CD14-positive monocyte (primary cell): Measurements from ENCODE around the gene SALL1. TPM values are rescaled to one million over a fixed set of nuclear protein-coding genes. Genes with fewer than 3 reads are reported as not detected.

ENCODE experiments used
- DNase-seq, 3 donors: peaks; one replicate each; pipeline ENCODE4 v3.0.0-alpha.2; 2011 to 2022
- H2AFZ ChIP-seq: 2 replicates; pipeline ENCODE4 v1.6.0; 2012; ENCODE audit warnings: mild to moderate bottlenecking, low read depth, low read length, inconsistent platforms; ENCODE audit not compliant: insufficient read depth, poor library complexity, severe bottlenecking
- H3K27ac ChIP-seq, 2 donors: 1 replicate in 1 of 2; 2 replicates in 1 of 2; pipeline ENCODE4 v1.5.1; 2012 to 2013; ENCODE audit warnings: low read length in 2 of 2, control low read depth in 1 of 2, inconsistent platforms in 1 of 2, low read depth in 1 of 2, mild to moderate bottlenecking in 1 of 2
- H3K27me3 ChIP-seq, 2 donors: one replicate each; pipeline versions ENCODE4 v1.6.0 to v1.6.1; 2011 to 2013; ENCODE audit warnings: low read length in 2 of 2; ENCODE audit not compliant: control insufficient read depth in 2 of 2, insufficient read depth in 2 of 2
- H3K36me3 ChIP-seq, 2 donors: replicated peaks in 1 of 2; 1 replicate in 1 of 2; 2 replicates in 1 of 2; pipeline versions ENCODE4 v1.5.1 to v1.6.1; 2012 to 2013; ENCODE audit warnings: low read length in 2 of 2, control low read depth in 1 of 2, inconsistent platforms in 1 of 2, mild to moderate bottlenecking in 1 of 2; ENCODE audit not compliant: insufficient read depth in 2 of 2, control insufficient read depth in 1 of 2
- H3K4me1 ChIP-seq, 2 donors: 1 replicate in 1 of 2; 2 replicates in 1 of 2; pipeline versions ENCODE4 v1.5.1 to v1.6.1; 2012 to 2013; ENCODE audit warnings: low read length in 2 of 2, control low read depth in 1 of 2, inconsistent platforms in 1 of 2, mild to moderate bottlenecking in 1 of 2, moderate library complexity in 1 of 2; ENCODE audit not compliant: insufficient read depth in 2 of 2, control insufficient read depth in 1 of 2
- H3K4me2 ChIP-seq: replicated peaks from 2 replicates; pipeline ENCODE3; 2012; ENCODE audit warnings: low read length, moderate library complexity, mild to moderate bottlenecking; ENCODE audit not compliant: poor library complexity, severe bottlenecking; ENCODE audit errors: extremely low read depth
- H3K4me3 ChIP-seq, 3 experiments: fragments of 200-600 bp in 1 of 3; sonication (generic) in 1 of 3; replicated peaks in 1 of 3; 1 replicate in 2 of 3; 2 replicates in 1 of 3; pipeline ENCODE4 v1.5.1; 2011 to 2013; ENCODE audit warnings: low read length in 3 of 3, mild to moderate bottlenecking in 3 of 3, control low read depth in 2 of 3, low read depth in 2 of 3, inconsistent platforms in 1 of 3, moderate library complexity in 1 of 3
- H3K79me2 ChIP-seq: 2 replicates; pipeline ENCODE4 v1.6.0; 2012; ENCODE audit warnings: mild to moderate bottlenecking, control low read depth, inconsistent platforms, low read length, moderate library complexity; ENCODE audit not compliant: insufficient read depth
- H3K9ac ChIP-seq: 2 replicates; pipeline ENCODE4 v1.6.0; 2017; ENCODE audit warnings: low read length, mild to moderate bottlenecking; ENCODE audit not compliant: insufficient read depth, poor library complexity, severe bottlenecking
- H3K9me3 ChIP-seq, 2 donors: replicated peaks in 1 of 2; 1 replicate in 1 of 2; 2 replicates in 1 of 2; pipeline versions ENCODE4 v1.5.1 to v1.6.1; 2012 to 2013; ENCODE audit warnings: low read length in 2 of 2, control low read depth in 1 of 2; ENCODE audit not compliant: control insufficient read depth in 1 of 2, insufficient read depth in 1 of 2
- H4K20me1 ChIP-seq: 2 replicates; pipeline ENCODE4 v1.6.0; 2012; ENCODE audit warnings: mild to moderate bottlenecking, low read length, control low read depth, moderate library complexity; ENCODE audit not compliant: insufficient read depth
- H3K27ac Mint-ChIP-seq, 7 donors: one replicate each; pipeline ENCODE4 v1.8.0; 2020; ENCODE audit warnings: mild to moderate bottlenecking in 7 of 7, mixed read lengths in 7 of 7, moderate library complexity in 6 of 7, inconsistent platforms in 2 of 7
- H3K27me3 Mint-ChIP-seq, 3 donors: one replicate each; pipeline ENCODE4 v1.8.0; 2021 to 2022; ENCODE audit warnings: low read depth in 3 of 3, mild to moderate bottlenecking in 3 of 3, mixed read lengths in 3 of 3, moderate library complexity in 3 of 3, inconsistent platforms in 1 of 3
- H3K36me3 Mint-ChIP-seq, 2 donors: one replicate each; pipeline ENCODE4 v1.8.0; 2020; ENCODE audit warnings: mixed read lengths in 2 of 2, inconsistent platforms in 1 of 2, mild to moderate bottlenecking in 1 of 2
- H3K4me1 Mint-ChIP-seq: one replicate; pipeline ENCODE4 v1.8.0; 2020; ENCODE audit warnings: mild to moderate bottlenecking, mixed read lengths
- H3K4me3 Mint-ChIP-seq, 2 donors: one replicate each; pipeline ENCODE4 v1.8.0; 2020; ENCODE audit warnings: mild to moderate bottlenecking in 2 of 2, mixed read lengths in 2 of 2, moderate library complexity in 1 of 2
- H3K9me3 Mint-ChIP-seq, 7 donors: one replicate each; pipeline ENCODE4 v1.8.0; 2020 to 2022; ENCODE audit warnings: mixed read lengths in 7 of 7, mild to moderate bottlenecking in 6 of 7, moderate library complexity in 6 of 7, inconsistent platforms in 2 of 7
- WGBS: methylation state at CpG from one replicate; pipeline ENCODE4 v1.1.5; 2013; ENCODE audit warnings: missing lambda C conversion rate; ENCODE audit not compliant: insufficient coverage; 5-methylcytosine and 5-hydroxymethylcytosine counted together
- intact Hi-C, 2 donors: fragments of 100-400 bp; cut with micrococcal nuclease; formaldehyde crosslinking; loops; one replicate each; pipeline versions ENCODE4 v1.15.0 to v1.15.1; 2023
- polyA plus RNA-seq, 3 donors: library from polyadenylated mRNA; depleted of rRNA in 1 of 3; unstranded in 2 of 3; stranded (reverse) in 1 of 3; fragments of 300-500 nt in 2 of 3; fragments of >200 nt in 1 of 3; fragmentation: Illumina TruSeq in 2 of 3; gene quantifications; 1 replicate in 2 of 3; 2 replicates in 1 of 3; pipeline ENCODE4 v1.2.3, GENCODE V29; 2012 to 2021
- TF ChIP-seq, protein P1 (sequence below): fragments of 200-600 bp; IDR thresholded peaks from one replicate; pipeline ENCODE4 v1.8.0; 2022; ENCODE audit warnings: antibody characterized with exemption, mild to moderate bottlenecking

Gene SALL1
- polyA plus RNA-seq, 3 donors, result not detected

- TF ChIP-seq, protein P1, sequence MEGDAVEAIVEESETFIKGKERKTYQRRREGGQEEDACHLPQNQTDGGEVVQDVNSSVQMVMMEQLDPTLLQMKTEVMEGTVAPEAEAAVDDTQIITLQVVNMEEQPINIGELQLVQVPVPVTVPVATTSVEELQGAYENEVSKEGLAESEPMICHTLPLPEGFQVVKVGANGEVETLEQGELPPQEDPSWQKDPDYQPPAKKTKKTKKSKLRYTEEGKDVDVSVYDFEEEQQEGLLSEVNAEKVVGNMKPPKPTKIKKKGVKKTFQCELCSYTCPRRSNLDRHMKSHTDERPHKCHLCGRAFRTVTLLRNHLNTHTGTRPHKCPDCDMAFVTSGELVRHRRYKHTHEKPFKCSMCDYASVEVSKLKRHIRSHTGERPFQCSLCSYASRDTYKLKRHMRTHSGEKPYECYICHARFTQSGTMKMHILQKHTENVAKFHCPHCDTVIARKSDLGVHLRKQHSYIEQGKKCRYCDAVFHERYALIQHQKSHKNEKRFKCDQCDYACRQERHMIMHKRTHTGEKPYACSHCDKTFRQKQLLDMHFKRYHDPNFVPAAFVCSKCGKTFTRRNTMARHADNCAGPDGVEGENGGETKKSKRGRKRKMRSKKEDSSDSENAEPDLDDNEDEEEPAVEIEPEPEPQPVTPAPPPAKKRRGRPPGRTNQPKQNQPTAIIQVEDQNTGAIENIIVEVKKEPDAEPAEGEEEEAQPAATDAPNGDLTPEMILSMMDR, result no peak
- no peaks in the 10 kb centered on the region for H3K79me2 ChIP-seq
- Mint-ChIP-seq H3K4me1 (no peaks in the 10 kb centered on the region), H3K27ac (no peak overlapping the region), H3K27me3 (peaks cover 0 to 7% (median 0%) of the 10 kb centered on the region in 3 donors), H3K36me3 (no peaks in the 10 kb centered on the region), H3K9me3 (peaks cover 2 to 17% (median 9%) of the 10 kb centered on the region in 7 donors), H3K4me3 (no peak overlapping the region)
- H3K4me3 ChIP-seq, result no peak overlapping the region
- H3K9ac ChIP-seq, result no peak overlapping the region
- no peak overlapping the region for H3K4me2 ChIP-seq
- H3K36me3 ChIP-seq, result no peaks in the 10 kb centered on the region
- no peak for DNase-seq
- WGBS, result 88% methylated on average over 2 of the region's 8 CpGs
- H4K20me1 ChIP-seq, result no peaks in the 10 kb centered on the region
- H3K4me1 ChIP-seq, result no peaks in the 10 kb centered on the region
- H3K9me3 ChIP-seq, result peaks cover 8 to 21% of the 10 kb centered on the region in 2 donors
- H3K27me3 ChIP-seq, result no peaks in the 10 kb centered on the region
- intact Hi-C loops, result no loop called here
- no peak overlapping the region for H2AFZ ChIP-seq
- H3K27ac ChIP-seq, result no peak overlapping the region
These were observed 47.1 kb upstream of the SALL1 start for GRCh38 chr16:51197953-51198748.

DNA sequence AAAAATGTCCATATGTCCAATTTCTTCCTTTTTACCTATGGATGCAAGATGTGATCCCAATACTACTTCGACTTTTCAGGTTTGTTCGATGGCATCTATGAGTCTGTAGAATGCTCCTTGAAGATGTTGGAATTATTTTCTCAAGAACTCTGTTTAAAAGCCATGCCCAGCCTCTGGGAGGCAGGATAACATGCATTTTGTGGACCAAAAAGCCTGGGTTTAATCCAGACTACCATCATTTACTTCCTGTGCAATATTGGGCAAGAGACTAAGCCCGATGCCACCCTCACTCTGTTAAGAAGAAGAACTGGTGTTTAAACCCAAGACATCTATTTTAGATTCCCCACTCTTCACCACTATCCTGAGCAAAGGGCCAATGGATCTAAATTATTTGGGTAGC lies 42.8 kb upstream of the SALL1 start:
- no peak overlapping the region for H2AFZ ChIP-seq
- no peak overlapping the region for H3K9ac ChIP-seq
- H3K27ac Mint-ChIP-seq, result no peak overlapping the region
- no peaks in the 10 kb centered on the region for H3K4me1 Mint-ChIP-seq
- no peak overlapping the region for H3K4me3 Mint-ChIP-seq
- TF ChIP-seq, protein P1, result no peak
- DNase-seq, result no peak
- WGBS, result 80% methylated on average over 1 of the region's 3 CpGs
- no peak overlapping the region for H3K27ac ChIP-seq
- H3K4me1 ChIP-seq, result no peaks in the 10 kb centered on the region
- H4K20me1 ChIP-seq, result no peaks in the 10 kb centered on the region
- H3K36me3 ChIP-seq, result no peaks in the 10 kb centered on the region
- H3K27me3 Mint-ChIP-seq, result peaks cover 0 to 7% (median 0%) of the 10 kb centered on the region in 3 donors
- H3K36me3 Mint-ChIP-seq, result no peaks in the 10 kb centered on the region
- peaks cover 0 to 3% (median 0%) of the 10 kb centered on the region in 7 donors for H3K9me3 Mint-ChIP-seq
- H3K4me2 ChIP-seq, result no peak overlapping the region
- H3K79me2 ChIP-seq, result no peaks in the 10 kb centered on the region
- H3K9me3 ChIP-seq, result no peaks in the 10 kb centered on the region
- no peak overlapping the region for H3K4me3 ChIP-seq
- no peaks in the 10 kb centered on the region for H3K27me3 ChIP-seq
- intact Hi-C loops, result no loop called here
